ENCODE results near the gene WRNIP1.

WRNIP1 gene

GRCh38 chr6:2807342-2808090 lies 42.3 kb downstream of the WRNIP1 start:
- DNase-seq (ENCODE audit: low spot score): no peak

GRCh38 chr6:2809015-2809414 lies 43.8 kb downstream of the WRNIP1 start:
- DNase-seq (ENCODE audit: low spot score): no peak

- DNase-seq (ENCODE audit: low spot score): no peak
Observed at GRCh38 chr6:2810092-2810671, 45.0 kb downstream of the WRNIP1 start.

GRCh38 chr6:2812695-2813094 lies 47.5 kb downstream of the WRNIP1 start:
- DNase-seq (ENCODE audit: low spot score): no peak

- no peak for DNase-seq (ENCODE audit: low spot score)
Observed at GRCh38 chr6:2816158-2816557, 51.0 kb downstream of the WRNIP1 start.

- no peak for DNase-seq (ENCODE audit: low spot score)
Observed at GRCh38 chr6:2817903-2818443, 52.8 kb downstream of the WRNIP1 start.

- no peak for DNase-seq (ENCODE audit: low spot score)
Observed at GRCh38 chr6:2818593-2818992, 53.4 kb downstream of the WRNIP1 start.

GRCh38 chr6:2819115-2819514 lies 53.9 kb downstream of the WRNIP1 start:
- no peak for DNase-seq (ENCODE audit: low spot score)

- no peak for DNase-seq (ENCODE audit: low spot score)
Observed at GRCh38 chr6:2819978-2820377, 54.8 kb downstream of the WRNIP1 start.

GRCh38 chr6:2820415-2820814 lies 55.2 kb downstream of the WRNIP1 start:
- DNase-seq (ENCODE audit: low spot score): no peak

- no peak for DNase-seq (ENCODE audit: low spot score)
Observed at GRCh38 chr6:2821554-2821953, 56.4 kb downstream of the WRNIP1 start.

- DNase-seq (ENCODE audit: low spot score): no peak
Observed at GRCh38 chr6:2823104-2823850, 58.1 kb downstream of the WRNIP1 start.

- no peak for DNase-seq (ENCODE audit: low spot score)
Observed at GRCh38 chr6:2826131-2826530, 60.9 kb downstream of the WRNIP1 start.

- DNase-seq (ENCODE audit: low spot score): no peak
Observed at GRCh38 chr6:2827142-2827541, 61.9 kb downstream of the WRNIP1 start.

- DNase-seq (ENCODE audit: low spot score): no peak
Observed at GRCh38 chr6:2828629-2829028, 63.4 kb downstream of the WRNIP1 start.

GRCh38 chr6:2829253-2829652 lies 64.1 kb downstream of the WRNIP1 start:
- DNase-seq (ENCODE audit: low spot score): no peak

- no peak for DNase-seq (ENCODE audit: low spot score)
Observed at GRCh38 chr6:2830183-2830582, 65.0 kb downstream of the WRNIP1 start.

GRCh38 chr6:2831392-2831791 lies 66.2 kb downstream of the WRNIP1 start:
- DNase-seq (ENCODE audit: low spot score): no peak

GRCh38 chr6:2834262-2834661 lies 69.1 kb downstream of the WRNIP1 start:
- no peak for DNase-seq (ENCODE audit: low spot score)

All from germinal center (tissue), 1 donor.